ENCODE data around the gene CNOT2.

CNOT2 gene

GRCh38 chr12:70379846-70380245, 136.6 kb downstream of the CNOT2 start:
- TF ChIP-seq ISL1 (CRISPR knock-in tag; IDR thresholded peaks at IDR 0.05) (no peak), ZC3H10 (CRISPR knock-in tag; IDR thresholded peaks at IDR 0.05) (no peak)
- ATAC-seq, result no peak

- TF ChIP-seq ZNF565 (CRISPR knock-in tag; conservative IDR thresholded peaks at IDR 0.05; ENCODE audit: low read depth) (no peak), TOX (CRISPR knock-in tag; IDR thresholded peaks at IDR 0.05; ENCODE audit: borderline replicate concordance) (no peak), GLIS3 (CRISPR knock-in tag; IDR thresholded peaks at IDR 0.05) (no peak), BACH2 (CRISPR knock-in tag; IDR thresholded peaks at IDR 0.05; ENCODE audit: borderline replicate concordance) (no peak), OSR1 (CRISPR knock-in tag; IDR thresholded peaks at IDR 0.05) (no peak), CSRNP3 (CRISPR knock-in tag; IDR thresholded peaks at IDR 0.05) (no peak), TSHZ2 (CRISPR knock-in tag; IDR thresholded peaks at IDR 0.05) (no peak), ZNF8 (CRISPR knock-in tag; IDR thresholded peaks at IDR 0.05) (no peak)
- no peak for ATAC-seq
Measured at GRCh38 chr12:70383484-70383883, 140.3 kb downstream of the CNOT2 start.

GRCh38 chr12:70383886-70384285, 140.7 kb downstream of the CNOT2 start:
- no peak for TF ChIP-seq ZFP30 (CRISPR knock-in tag; IDR thresholded peaks at IDR 0.05)

GRCh38 chr12:70386771-70387170, 143.5 kb downstream of the CNOT2 start:
- no peak for ATAC-seq
- TF ChIP-seq ISL1 (CRISPR knock-in tag; IDR thresholded peaks at IDR 0.05), result no peak
- TF ChIP-seq ESRRG (CRISPR knock-in tag; IDR thresholded peaks at IDR 0.05), result no peak
- TF ChIP-seq CREB5 (CRISPR knock-in tag; IDR thresholded peaks at IDR 0.05; ENCODE audit: low read depth), result no peak
- TF ChIP-seq GLIS3 (CRISPR knock-in tag; IDR thresholded peaks at IDR 0.05), result no peak
- TF ChIP-seq ZFP30 (CRISPR knock-in tag; IDR thresholded peaks at IDR 0.05), result no peak
- no peak for TF ChIP-seq ZNF8 (CRISPR knock-in tag; IDR thresholded peaks at IDR 0.05)
- TF ChIP-seq ZNF565 (CRISPR knock-in tag; conservative IDR thresholded peaks at IDR 0.05; ENCODE audit: low read depth), result no peak
- TF ChIP-seq ARNTL (CRISPR knock-in tag; IDR thresholded peaks at IDR 0.05; ENCODE audit: borderline replicate concordance, low read depth), result no peak
- TF ChIP-seq PPARA (CRISPR knock-in tag; IDR thresholded peaks at IDR 0.05; ENCODE audit: borderline replicate concordance), result no peak
- TF ChIP-seq TOX (CRISPR knock-in tag; IDR thresholded peaks at IDR 0.05; ENCODE audit: borderline replicate concordance), result no peak
- TF ChIP-seq ZNF70 (CRISPR knock-in tag; IDR thresholded peaks at IDR 0.05), result no peak
- no peak for TF ChIP-seq SNAI2 (CRISPR knock-in tag; IDR thresholded peaks at IDR 0.05)
- TF ChIP-seq ZC3H10 (CRISPR knock-in tag; IDR thresholded peaks at IDR 0.05), result no peak
- TF ChIP-seq PATZ1 (CRISPR knock-in tag; IDR thresholded peaks at IDR 0.05; ENCODE audit: borderline replicate concordance), result no peak
- no peak for TF ChIP-seq TSHZ2 (CRISPR knock-in tag; IDR thresholded peaks at IDR 0.05)

More at GRCh38 chr12:70383886-70384285, 140.7 kb downstream of the CNOT2 start:
- no peak for ATAC-seq

All from SK-N-SH treated with all-trans-retinoic acid at 6 μM for 48 hours (cell line).